ENCODE measurements around the gene SHISAL1. TPM values are rescaled to one million over a fixed set of nuclear protein-coding genes. Genes with fewer than 3 reads are reported as not detected.

Gene SHISAL1
- total RNA-seq, 1 experiment from 2014 or later: 1.1 TPM

DNA sequence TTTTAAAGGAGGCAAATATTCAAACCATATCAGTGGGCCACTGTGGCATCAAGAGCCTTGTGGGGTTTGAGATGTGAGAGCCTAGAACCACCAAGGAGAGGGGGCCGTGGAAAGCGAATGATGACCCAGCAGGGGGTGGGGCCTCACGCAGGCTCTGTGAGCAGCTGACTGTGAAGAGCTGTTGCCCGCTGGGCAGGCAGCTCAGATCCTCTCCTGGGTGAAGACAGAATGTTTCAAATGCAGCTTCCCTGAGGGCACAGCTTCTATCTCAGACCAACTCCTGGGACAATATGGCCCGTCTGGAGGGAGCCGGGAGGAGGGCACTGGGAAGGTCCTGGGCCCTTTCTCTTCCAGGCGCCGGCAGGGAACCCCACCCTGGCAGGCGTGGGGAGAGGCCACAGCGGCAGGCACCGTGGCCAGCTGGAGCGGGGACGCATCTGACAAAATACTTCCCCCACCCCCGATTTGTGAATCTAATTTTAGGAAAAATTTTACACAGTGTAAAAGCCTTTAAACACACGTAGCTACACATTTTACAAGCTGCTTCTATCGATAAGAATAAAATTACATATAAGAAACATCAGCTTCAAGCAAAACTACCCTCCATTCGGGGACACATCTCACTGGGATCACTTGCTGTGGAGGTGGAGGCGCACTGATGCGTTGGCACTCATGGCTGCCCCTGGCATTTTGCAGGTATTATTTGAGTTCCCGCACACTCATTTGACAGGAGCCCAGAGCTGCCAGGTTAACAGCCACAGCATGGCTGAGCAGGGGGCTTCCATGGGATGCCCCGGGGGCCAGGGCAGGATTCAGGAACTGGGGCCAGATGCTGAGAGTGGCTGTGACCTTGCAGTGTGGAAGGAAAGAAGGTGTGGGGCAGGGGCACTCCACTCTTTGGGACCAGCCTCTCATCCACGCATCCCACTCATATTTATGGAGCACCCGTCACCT lies 91.7 kb downstream of the SHISAL1 start:
- no peak overlapping the region for H3K4me3 ChIP-seq (ENCODE audit: low read length)
- peaks cover 4% of the 10 kb centered on the region; the same call in 1 of the 2 replicates for H3K27me3 ChIP-seq (ENCODE audit: low read length)
- H3F3A ChIP-seq (ENCODE audit: low read length, unreplicated experiment): no peaks in the 10 kb centered on the region
- no TSS peak for BruUV-seq (replicated peaks)
- H4K20me1 ChIP-seq (ENCODE audit: low read length): no peaks in the 10 kb centered on the region
- POLR2A ChIA-PET (ENCODE audit: unreplicated experiment): no interaction called here
- no peak overlapping the region for H3K9ac ChIP-seq (ENCODE audit: low read length)
- no peak overlapping the region for H3K27ac ChIP-seq (ENCODE audit: low read length)
- ATAC-seq (no peak), DNase-seq (no peak)
- H3K79me2 ChIP-seq (ENCODE audit: low read length): no peaks in the 10 kb centered on the region
- H3K36me3 ChIP-seq (ENCODE audit: low read depth, low read length): no peaks in the 10 kb centered on the region
- CTCF ChIA-PET: no interaction called here
- no peak overlapping the region for H3K4me2 ChIP-seq (ENCODE audit: low read length)
- TF ChIP-seq, protein P1, sequence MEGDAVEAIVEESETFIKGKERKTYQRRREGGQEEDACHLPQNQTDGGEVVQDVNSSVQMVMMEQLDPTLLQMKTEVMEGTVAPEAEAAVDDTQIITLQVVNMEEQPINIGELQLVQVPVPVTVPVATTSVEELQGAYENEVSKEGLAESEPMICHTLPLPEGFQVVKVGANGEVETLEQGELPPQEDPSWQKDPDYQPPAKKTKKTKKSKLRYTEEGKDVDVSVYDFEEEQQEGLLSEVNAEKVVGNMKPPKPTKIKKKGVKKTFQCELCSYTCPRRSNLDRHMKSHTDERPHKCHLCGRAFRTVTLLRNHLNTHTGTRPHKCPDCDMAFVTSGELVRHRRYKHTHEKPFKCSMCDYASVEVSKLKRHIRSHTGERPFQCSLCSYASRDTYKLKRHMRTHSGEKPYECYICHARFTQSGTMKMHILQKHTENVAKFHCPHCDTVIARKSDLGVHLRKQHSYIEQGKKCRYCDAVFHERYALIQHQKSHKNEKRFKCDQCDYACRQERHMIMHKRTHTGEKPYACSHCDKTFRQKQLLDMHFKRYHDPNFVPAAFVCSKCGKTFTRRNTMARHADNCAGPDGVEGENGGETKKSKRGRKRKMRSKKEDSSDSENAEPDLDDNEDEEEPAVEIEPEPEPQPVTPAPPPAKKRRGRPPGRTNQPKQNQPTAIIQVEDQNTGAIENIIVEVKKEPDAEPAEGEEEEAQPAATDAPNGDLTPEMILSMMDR (conservative IDR thresholded peaks at IDR 0.05; ENCODE audit: low read depth, low read length): no peak
- TF ChIP-seq EZH2phosphoT487 (IDR thresholded peaks at IDR 0.05; ENCODE audit: borderline replicate concordance, low read length): no peak
- no peak for TF ChIP-seq EZH2 (IDR thresholded peaks at IDR 0.05; ENCODE audit: low read length, unreplicated experiment)
- no peaks in the 10 kb centered on the region for H3K9me3 ChIP-seq (ENCODE audit: low read length)
- H2AFZ ChIP-seq (ENCODE audit: low read length): no peak overlapping the region
- H3K4me1 ChIP-seq (ENCODE audit: insufficient read depth, low read length): no peaks in the 10 kb centered on the region
- no peaks in the 10 kb centered on the region for H3K9me2 ChIP-seq (replicated peaks; ENCODE audit: low read length)
- intact Hi-C loops (cut with micrococcal nuclease): no loop called here

DNA sequence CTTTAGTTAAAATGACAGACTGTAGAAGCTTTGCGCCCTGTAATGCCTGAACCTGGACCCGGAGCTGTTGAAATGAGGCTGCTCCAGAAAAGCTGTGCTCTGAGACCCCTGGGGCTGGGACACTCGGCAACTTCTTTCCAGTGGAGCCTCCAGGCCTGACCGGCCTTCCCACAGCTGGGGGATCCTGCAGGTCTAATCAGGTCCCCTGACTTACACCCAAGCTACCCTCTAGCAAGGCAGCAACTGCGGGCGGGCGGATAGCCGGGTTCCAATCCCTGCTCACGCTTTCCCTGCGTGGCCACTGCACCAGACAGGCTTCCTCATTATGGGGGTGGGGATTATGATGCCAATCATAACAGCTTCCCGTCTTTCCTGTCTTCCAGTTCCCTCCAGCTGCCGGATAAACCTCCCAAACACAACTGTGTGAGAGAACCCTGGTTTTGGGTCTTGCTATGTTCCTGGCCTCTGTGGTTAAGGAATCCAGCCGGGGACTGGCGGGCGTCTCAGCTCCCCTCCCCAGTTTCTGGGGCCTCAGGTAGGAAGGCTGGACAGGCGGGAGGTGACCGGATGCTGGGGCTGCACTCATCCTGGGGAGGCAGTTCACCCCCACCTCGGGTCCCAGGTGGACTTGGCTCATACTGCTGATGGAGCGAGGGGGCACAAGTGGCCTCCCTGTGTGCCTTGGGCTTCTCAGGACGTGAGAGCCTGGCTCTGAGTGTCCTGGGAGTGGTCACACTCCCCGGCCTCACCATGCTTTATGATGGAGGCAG lies 93.5 kb downstream of the SHISAL1 start:
- Histone ChIP-seq H3K79me2 (ENCODE audit: low read length) (no peaks in the 10 kb centered on the region), H4K20me1 (ENCODE audit: low read length) (no peaks in the 10 kb centered on the region), H3K27me3 (ENCODE audit: low read length) (no peaks in the 10 kb centered on the region), H3K4me2 (ENCODE audit: low read length) (no peak overlapping the region), H3K36me3 (ENCODE audit: low read depth, low read length) (no peaks in the 10 kb centered on the region), H3K4me1 (ENCODE audit: insufficient read depth, low read length) (no peaks in the 10 kb centered on the region), H3K9me3 (ENCODE audit: low read length) (no peaks in the 10 kb centered on the region), H2AFZ (ENCODE audit: low read length) (no peak overlapping the region), H3F3A (ENCODE audit: low read length, unreplicated experiment) (no peaks in the 10 kb centered on the region), H3K9me2 (replicated peaks; ENCODE audit: low read length) (no peaks in the 10 kb centered on the region), H3K27ac (ENCODE audit: low read length) (no peak overlapping the region), H3K4me3 (ENCODE audit: low read length) (no peak overlapping the region), H3K9ac (ENCODE audit: low read length) (no peak overlapping the region)
- intact Hi-C loops (cut with micrococcal nuclease): no loop called here
- TF ChIP-seq, protein P1 (conservative IDR thresholded peaks at IDR 0.05; ENCODE audit: low read depth, low read length): no peak
- TF ChIP-seq EZH2phosphoT487 (IDR thresholded peaks at IDR 0.05; ENCODE audit: borderline replicate concordance, low read length) (no peak), EZH2 (IDR thresholded peaks at IDR 0.05; ENCODE audit: low read length, unreplicated experiment) (no peak)
- ATAC-seq: no peak
- no peak for DNase-seq
- ChIA-PET POLR2A (ENCODE audit: unreplicated experiment) (no interaction called here), CTCF (no interaction called here)
- no TSS peak for BruUV-seq (replicated peaks)

Data from PC-3 (cell line).